Loucy (cell line): ENCODE measurements around the gene SOCS7.

Experiments
- H2AFZ ChIP-seq: fragments of 200-600 bp; sonication (generic); 2 replicates; pipeline ENCODE4 v1.6.0; 2016; ENCODE audit warnings: antibody characterized with exemption, mild to moderate bottlenecking, low read length, moderate library complexity
- H3F3A ChIP-seq: fragments of 200-600 bp; 2 replicates; pipeline ENCODE4 v1.6.0; 2016; ENCODE audit warnings: antibody characterized with exemption, low read depth, mild to moderate bottlenecking
- H3K27me3 ChIP-seq: fragments of 200-600 bp; sonication (generic); 2 replicates; pipeline ENCODE4 v1.6.1; 2014; ENCODE audit warnings: low read length, mild to moderate bottlenecking; ENCODE audit not compliant: insufficient read depth, poor library complexity, severe bottlenecking
- H3K36me3 ChIP-seq: fragments of 200-600 bp; sonication (generic); 2 replicates; pipeline ENCODE4 v1.6.1; 2016; ENCODE audit warnings: low read length; ENCODE audit not compliant: insufficient read depth
- H3K4me1 ChIP-seq: fragments of 200-600 bp; sonication (generic); 2 replicates; pipeline ENCODE4 v1.5.1; 2014; ENCODE audit warnings: low read length, mild to moderate bottlenecking; ENCODE audit not compliant: insufficient read depth, poor library complexity, severe bottlenecking
- H3K4me2 ChIP-seq: fragments of 200-600 bp; sonication (generic); 2 replicates; pipeline ENCODE4 v1.6.0; 2014; ENCODE audit warnings: antibody characterized with exemption, low read length, low read depth, mild to moderate bottlenecking; ENCODE audit not compliant: poor library complexity, severe bottlenecking
- H3K4me3 ChIP-seq: fragments of 200-600 bp; sonication (generic); 2 replicates; pipeline ENCODE4 v1.5.1; 2014; ENCODE audit warnings: low read length, mild to moderate bottlenecking, mixed read lengths; ENCODE audit not compliant: poor library complexity, severe bottlenecking
- H3K79me2 ChIP-seq: fragments of 200-600 bp; sonication (generic); 2 replicates; pipeline ENCODE4 v1.6.1; 2014; ENCODE audit warnings: low read length; ENCODE audit not compliant: insufficient read depth
- H3K9ac ChIP-seq: fragments of 200-600 bp; sonication (generic); 2 replicates; pipeline ENCODE4 v1.6.0; 2014; ENCODE audit warnings: mild to moderate bottlenecking, low read depth, low read length, moderate library complexity; ENCODE audit not compliant: poor library complexity, severe bottlenecking
- H3K9me2 ChIP-seq: fragments of 200-600 bp; sonication (generic); replicated peaks from 2 replicates; pipeline ENCODE4 v1.6.1; 2016; ENCODE audit warnings: low read depth, low read length, mixed read lengths
- H3K9me3 ChIP-seq: fragments of 200-600 bp; sonication (generic); 2 replicates; pipeline ENCODE4 v1.6.1; 2014; ENCODE audit warnings: mild to moderate bottlenecking, antibody characterized with exemption, low read length, low read depth; ENCODE audit not compliant: insufficient read depth
- H4K20me1 ChIP-seq: fragments of 200-600 bp; sonication (generic); 2 replicates; pipeline ENCODE4 v1.6.0; 2014; ENCODE audit warnings: antibody characterized with exemption, low read length, mild to moderate bottlenecking; ENCODE audit not compliant: insufficient read depth, poor library complexity, severe bottlenecking
- EZH2phosphoT487 ChIP-seq: fragments of 200-600 bp; IDR thresholded peaks from 2 replicates; pipeline ENCODE4 v1.6.1; 2018; ENCODE audit warnings: antibody characterized with exemption, mild to moderate bottlenecking, moderate library complexity, borderline replicate concordance
- TF ChIP-seq, protein P1 (sequence below): fragments of 200-600 bp; sonication (generic); conservative IDR thresholded peaks from 2 replicates; pipeline ENCODE4 v1.5.1; 2014; ENCODE audit warnings: mild to moderate bottlenecking, antibody characterized with exemption, low read length

SOCS7 gene

DNA sequence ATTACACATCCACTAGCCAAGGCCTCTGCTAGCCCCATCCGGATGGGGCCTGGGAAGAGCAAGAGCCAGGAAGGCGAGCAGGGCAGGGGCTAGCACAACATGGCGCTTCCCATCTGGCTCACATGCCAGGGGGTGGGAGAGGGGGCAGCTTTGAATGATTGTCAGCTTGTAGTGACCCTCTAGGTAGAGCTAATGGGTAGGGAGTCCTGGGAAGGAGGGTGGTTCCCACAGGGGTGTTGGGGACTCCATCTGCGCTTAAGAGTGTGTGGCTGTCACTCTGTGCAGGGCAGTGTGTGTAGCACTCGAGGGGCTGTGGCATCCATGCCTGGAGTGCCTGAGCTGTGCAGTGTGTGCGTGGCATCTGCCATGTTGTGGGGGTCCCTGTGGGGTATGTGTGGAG is 101.1 kb downstream of the SOCS7 start:
- H3K27me3 ChIP-seq: no peaks in the 10 kb centered on the region
- TF ChIP-seq, protein P1, sequence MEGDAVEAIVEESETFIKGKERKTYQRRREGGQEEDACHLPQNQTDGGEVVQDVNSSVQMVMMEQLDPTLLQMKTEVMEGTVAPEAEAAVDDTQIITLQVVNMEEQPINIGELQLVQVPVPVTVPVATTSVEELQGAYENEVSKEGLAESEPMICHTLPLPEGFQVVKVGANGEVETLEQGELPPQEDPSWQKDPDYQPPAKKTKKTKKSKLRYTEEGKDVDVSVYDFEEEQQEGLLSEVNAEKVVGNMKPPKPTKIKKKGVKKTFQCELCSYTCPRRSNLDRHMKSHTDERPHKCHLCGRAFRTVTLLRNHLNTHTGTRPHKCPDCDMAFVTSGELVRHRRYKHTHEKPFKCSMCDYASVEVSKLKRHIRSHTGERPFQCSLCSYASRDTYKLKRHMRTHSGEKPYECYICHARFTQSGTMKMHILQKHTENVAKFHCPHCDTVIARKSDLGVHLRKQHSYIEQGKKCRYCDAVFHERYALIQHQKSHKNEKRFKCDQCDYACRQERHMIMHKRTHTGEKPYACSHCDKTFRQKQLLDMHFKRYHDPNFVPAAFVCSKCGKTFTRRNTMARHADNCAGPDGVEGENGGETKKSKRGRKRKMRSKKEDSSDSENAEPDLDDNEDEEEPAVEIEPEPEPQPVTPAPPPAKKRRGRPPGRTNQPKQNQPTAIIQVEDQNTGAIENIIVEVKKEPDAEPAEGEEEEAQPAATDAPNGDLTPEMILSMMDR: no peak
- no peak for TF ChIP-seq EZH2phosphoT487
- no peaks in the 10 kb centered on the region for H3K9me2 ChIP-seq
- H3K9ac ChIP-seq: no peak overlapping the region
- H3F3A ChIP-seq: no peaks in the 10 kb centered on the region
- no peak overlapping the region for H3K4me2 ChIP-seq
- H3K36me3 ChIP-seq: peaks cover 5% of the 10 kb centered on the region; the same call in 1 of the 2 replicates
- H3K4me3 ChIP-seq: no peak overlapping the region
- no peaks in the 10 kb centered on the region for H3K9me3 ChIP-seq
- H2AFZ ChIP-seq: no peak overlapping the region
- H3K79me2 ChIP-seq: peaks cover 95% of the 10 kb centered on the region
- H3K4me1 ChIP-seq: peaks cover 29% of the 10 kb centered on the region
- peaks cover 74% of the 10 kb centered on the region for H4K20me1 ChIP-seq

DNA sequence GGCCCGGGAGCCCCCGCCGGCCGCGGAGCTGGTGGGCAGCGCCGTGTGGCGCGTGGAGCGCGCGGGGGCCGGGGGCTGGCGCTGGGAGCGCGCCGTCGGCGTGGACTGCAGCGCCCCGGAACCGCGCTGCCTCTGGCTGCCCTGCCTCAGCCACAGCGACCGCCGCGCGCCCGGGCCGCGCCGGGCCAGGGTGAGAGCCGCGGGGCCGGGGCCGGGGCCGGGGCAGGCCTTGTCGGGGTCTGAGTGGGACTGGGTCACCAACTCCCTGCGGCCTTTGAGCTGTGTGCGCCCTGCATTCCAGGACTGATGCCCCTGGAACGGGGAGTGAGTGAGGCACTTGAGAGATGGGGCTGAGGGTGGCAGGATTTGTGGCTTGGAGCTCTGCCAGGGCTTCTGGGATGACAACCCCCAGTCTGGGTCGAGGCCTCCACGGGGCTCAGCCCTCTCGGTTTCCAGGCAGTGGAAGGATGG is 102.3 kb downstream of the SOCS7 start:
- H3K36me3 ChIP-seq: peaks cover 18% of the 10 kb centered on the region; the same call in 1 of the 2 replicates
- no peak overlapping the region for H2AFZ ChIP-seq
- H3K4me3 ChIP-seq: no peak overlapping the region
- no peaks in the 10 kb centered on the region for H3K9me2 ChIP-seq
- no peaks in the 10 kb centered on the region for H3K27me3 ChIP-seq
- H3K9ac ChIP-seq: no peak overlapping the region
- peaks cover 29% of the 10 kb centered on the region for H3K4me1 ChIP-seq
- no peaks in the 10 kb centered on the region for H3F3A ChIP-seq
- TF ChIP-seq, protein P1: no peak
- TF ChIP-seq EZH2phosphoT487: no peak
- H3K9me3 ChIP-seq: no peaks in the 10 kb centered on the region
- H4K20me1 ChIP-seq: peaks cover 70% of the 10 kb centered on the region
- peaks cover 88% of the 10 kb centered on the region for H3K79me2 ChIP-seq
- no peak overlapping the region for H3K4me2 ChIP-seq

DNA sequence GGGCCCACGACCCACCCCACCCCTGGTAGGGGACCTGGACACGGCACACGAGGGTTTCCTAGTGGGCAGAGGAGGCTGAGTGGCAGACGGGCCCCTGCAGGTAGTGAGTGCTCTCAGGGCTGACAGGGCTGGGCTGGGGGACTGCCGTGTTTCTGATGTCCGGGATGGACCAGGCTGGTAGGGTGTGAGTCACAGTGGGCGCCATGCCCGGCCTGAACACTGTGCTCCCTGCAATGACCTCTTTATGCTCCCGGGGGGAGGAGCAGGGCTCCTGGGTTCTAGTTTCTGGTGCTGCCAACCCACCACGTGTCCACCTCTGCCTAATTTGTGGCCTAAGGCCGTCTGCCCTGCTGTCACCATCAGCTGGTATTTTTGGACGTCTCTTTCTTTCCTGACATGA is 102.9 kb downstream of the SOCS7 start:
- Histone ChIP-seq H3K4me1 (peaks cover 29% of the 10 kb centered on the region), H3K9ac (peak overlapping the region; percentile 43), H3K4me3 (no peak overlapping the region), H2AFZ (no peak overlapping the region), H3F3A (no peaks in the 10 kb centered on the region), H3K9me3 (no peaks in the 10 kb centered on the region), H3K4me2 (no peak overlapping the region), H3K36me3 (peaks cover 23% of the 10 kb centered on the region; the same call in 1 of the 2 replicates), H3K27me3 (no peaks in the 10 kb centered on the region), H3K79me2 (peaks cover 83% of the 10 kb centered on the region), H4K20me1 (peaks cover 66% of the 10 kb centered on the region), H3K9me2 (no peaks in the 10 kb centered on the region)
- TF ChIP-seq, protein P1: no peak
- no peak for TF ChIP-seq EZH2phosphoT487
